Panc1 (cell line): Measurements from ENCODE around the gene COL10A1. TPM values are rescaled to one million over a fixed set of nuclear protein-coding genes. Genes with fewer than 3 reads are reported as not detected.

ENCODE experiments used
- ATAC-seq: fragments of 200-7000 bp; cut with Tn5 transposase; 2 replicates; pipeline ENCODE4 v1.9.1; 2020; ENCODE audit warnings: mild to moderate bottlenecking, moderate library complexity
- Bru-seq: library from RNA; stranded (reverse); fragments of 400-500 nt; gene quantifications from one replicate; lab custom pipeline; 2021; lab: Mats Ljungman, UMichigan
- BruChase-seq, 2 experiments: library from RNA; stranded (reverse); fragments of 400-500 nt; gene quantifications; one replicate each; lab custom pipeline; 2021; lab: Mats Ljungman, UMichigan
- BruUV-seq: library from RNA; stranded (reverse); fragments of 400-500 nt; replicated peaks from 2 replicates; lab custom pipeline; 2021; lab: Mats Ljungman, UMichigan
- CTCF ChIA-PET: fragments of 300-600 bp; sonication (Branson Sonifier 250); formaldehyde crosslinking; loops from one replicate; lab custom pipeline; 2022; ENCODE audit warnings: antibody characterized with exemption; lab: Charles Lee
- POLR2A ChIA-PET: fragments of 300-600 bp; sonication (Branson Sonifier 250); formaldehyde crosslinking; loops from one replicate; lab custom pipeline; 2022; ENCODE audit warnings: antibody characterized with exemption; lab: Charles Lee
- DNase-seq: peaks from one replicate; pipeline ENCODE4 v3.0.0-alpha.2; 2010; ENCODE audit warnings: low read depth, low spot score
- H3K27ac ChIP-seq: 2 replicates; pipeline ENCODE4 v1.5.1; 2011; ENCODE audit warnings: mild to moderate bottlenecking, low read length, inconsistent platforms
- H3K27me3 ChIP-seq: fragments of 200-500 bp; sonication (Bioruptor generic); 2 replicates; pipeline ENCODE4 v1.6.0; 2014; ENCODE audit warnings: low read length, inconsistent platforms; ENCODE audit not compliant: control insufficient read depth, insufficient read depth
- H3K36me3 ChIP-seq: fragments of 200-500 bp; sonication (Bioruptor generic); 2 replicates; pipeline ENCODE4 v1.5.1; 2014; ENCODE audit warnings: inconsistent platforms, mild to moderate bottlenecking, low read length, moderate library complexity; ENCODE audit not compliant: control insufficient read depth, insufficient read depth
- H3K4me1 ChIP-seq: 2 replicates; pipeline ENCODE4 v1.5.1; 2011; ENCODE audit warnings: inconsistent platforms, mild to moderate bottlenecking, low read length, moderate library complexity; ENCODE audit not compliant: control insufficient read depth, insufficient read depth
- H3K4me3 ChIP-seq, 2 experiments: 2 replicates each; pipeline ENCODE4 v1.5.1; 2011 to 2012; ENCODE audit warnings: low read depth in 2 of 2, low read length in 2 of 2, mild to moderate bottlenecking in 2 of 2, inconsistent platforms in 1 of 2, moderate library complexity in 1 of 2
- H3K9me3 ChIP-seq: fragments of 200-500 bp; sonication (Bioruptor generic); 2 replicates; pipeline ENCODE4 v1.5.1; 2014; ENCODE audit warnings: low read depth, mild to moderate bottlenecking, inconsistent platforms, low read length, moderate library complexity; ENCODE audit not compliant: control insufficient read depth, insufficient read depth
- CTCF ChIP-seq: fragments of 450-650 bp; IDR thresholded peaks from 2 replicates; pipeline ENCODE4 v1.5.1; 2017; ENCODE audit warnings: mild to moderate bottlenecking
- POLR2AphosphoS5 ChIP-seq: IDR thresholded peaks from 2 replicates; pipeline ENCODE4 v1.6.1; 2012; ENCODE audit warnings: mild to moderate bottlenecking, low read depth, low read length, moderate library complexity
- REST ChIP-seq, 2 experiments: IDR thresholded peaks; 2 replicates each; pipeline ENCODE4 v1.6.1; 2011 to 2012; ENCODE audit warnings: low read depth in 2 of 2, control low read depth in 1 of 2, low read length in 1 of 2, mild to moderate bottlenecking in 1 of 2, moderate library complexity in 1 of 2; ENCODE audit not compliant: insufficient read depth in 1 of 2
- SIN3A ChIP-seq: IDR thresholded peaks from 2 replicates; pipeline ENCODE4 v1.6.1; 2012; ENCODE audit warnings: low read depth, mild to moderate bottlenecking, low read length, moderate library complexity, borderline replicate concordance; ENCODE audit not compliant: insufficient read depth
- TCF7L2 ChIP-seq: IDR thresholded peaks from 2 replicates; pipeline ENCODE4 v1.6.1; 2011; ENCODE audit warnings: mild to moderate bottlenecking, low read depth, low read length, inconsistent platforms
- in situ Hi-C: cut with HindIII; loops from 2 replicates; pipeline ENCODE4 v1.10.0; 2016; ENCODE audit warnings: low sequenced_read_pairs, low pct_unique_long_range_greater_than_20kb
- intact Hi-C: fragments of 100-400 bp; cut with micrococcal nuclease; formaldehyde crosslinking; loops from one replicate; pipeline ENCODE4 v1.10.0; 2022; ENCODE audit not compliant: unreplicated experiment
- long read RNA-seq: library from polyadenylated mRNA; unstranded; transcript quantifications from one replicate; pipeline ENCODE4 v2.0.0, GENCODE V29; 2021; ENCODE audit not compliant: unreplicated experiment
- polyA plus RNA-seq: library from polyadenylated mRNA; unstranded; fragments of >200 nt; gene quantifications from one replicate; pipeline ENCODE4 v1.2.1, GENCODE V29; 2012; ENCODE audit warnings: missing spikeins; ENCODE audit not compliant: insufficient read length
- total RNA-seq: library from RNA; stranded (reverse); gene quantifications from one replicate; pipeline ENCODE4 v1.2.1, GENCODE V29; 2021; ENCODE audit not compliant: unreplicated experiment

COL10A1 gene
- total RNA-seq (not detected), Bru-seq, nascent RNA (not detected), BruChase-seq, experiment 1, labeled RNA remaining after a 2-hour chase (not detected), BruChase-seq, experiment 2, labeled RNA remaining after a 6-hour chase (not detected)
- not detected for polyA plus RNA-seq
- long read RNA-seq, result 0 reads

GRCh38 chr6:116126032-116126431, at the start of gene COL10A1:
TSS of gene COL10A1 (minus strand) at chr6:116126132. CDS start at chr6:116125492, 640 bp downstream.
- H3K36me3 ChIP-seq, result no peaks in the 10 kb centered on the region
- no peak within 1 kb of the TSS for H3K4me3 ChIP-seq
- ChIA-PET POLR2A (interaction anchor here (1.4 kb wide), 1 partner anchor 9 kb away, joined by 3 read pairs; no protein-coding TSS in a partner anchor), CTCF (no interaction called here)
- BruUV-seq, result no TSS peak
- in situ Hi-C loops (no loop called here), intact Hi-C loops (no loop called here)
- no peak for TF ChIP-seq CTCF
- TF ChIP-seq SIN3A, result no peak
- TF ChIP-seq REST (IDR thresholded peaks at IDR 0.05; ENCODE audit: insufficient read depth in 1 of 2, low read depth in 2 of 2, low read length in 1 of 2), result no peak
- no peak for TF ChIP-seq TCF7L2
- TF ChIP-seq POLR2AphosphoS5, result no peak
- no peak for DNase-seq
- no peaks in the 10 kb centered on the region for H3K4me1 ChIP-seq
- no peak for ATAC-seq
- H3K27me3 ChIP-seq, result no peaks in the 10 kb centered on the region
- no peak within 1 kb of the TSS for H3K27ac ChIP-seq
- no peaks in the 10 kb centered on the region for H3K9me3 ChIP-seq

GRCh38 chr6:116175344-116175743, 49.4 kb upstream of the COL10A1 start:
- TF ChIP-seq CTCF, result no peak
- TF ChIP-seq POLR2AphosphoS5, result no peak
- no TSS peak for BruUV-seq

More at GRCh38 chr6:116175344-116175743, 49.4 kb upstream of the COL10A1 start:
- Histone ChIP-seq H3K27me3 (no peaks in the 10 kb centered on the region), H3K27ac (no peak overlapping the region), H3K36me3 (no peaks in the 10 kb centered on the region), H3K9me3 (peaks cover 8% of the 10 kb centered on the region; the same call in 1 of the 2 replicates), H3K4me1 (no peaks in the 10 kb centered on the region), H3K4me3 (no peak overlapping the region)
- POLR2A ChIA-PET, result no interaction called here
- DNase-seq (no peak), ATAC-seq (no peak)
- intact Hi-C loops (no loop called here), in situ Hi-C loops (no loop called here)
- CTCF ChIA-PET, result no interaction called here
